Stimulated activated CD8-positive, alpha-beta memory T cell treated with anti-CD3 and anti-CD28 coated beads, Interleukin-7, amount 100 ng/mL, for 48 hours (primary cell): ENCODE measurements around the gene HHATL.

ENCODE experiments used
- DNase-seq, 2 donors: peaks; one replicate each; pipeline ENCODE4 v3.0.0-alpha.2; 2020; ENCODE audit warnings: low read depth in 1 of 2; ENCODE audit errors: extremely low read depth in 1 of 2

HHATL gene

DNA sequence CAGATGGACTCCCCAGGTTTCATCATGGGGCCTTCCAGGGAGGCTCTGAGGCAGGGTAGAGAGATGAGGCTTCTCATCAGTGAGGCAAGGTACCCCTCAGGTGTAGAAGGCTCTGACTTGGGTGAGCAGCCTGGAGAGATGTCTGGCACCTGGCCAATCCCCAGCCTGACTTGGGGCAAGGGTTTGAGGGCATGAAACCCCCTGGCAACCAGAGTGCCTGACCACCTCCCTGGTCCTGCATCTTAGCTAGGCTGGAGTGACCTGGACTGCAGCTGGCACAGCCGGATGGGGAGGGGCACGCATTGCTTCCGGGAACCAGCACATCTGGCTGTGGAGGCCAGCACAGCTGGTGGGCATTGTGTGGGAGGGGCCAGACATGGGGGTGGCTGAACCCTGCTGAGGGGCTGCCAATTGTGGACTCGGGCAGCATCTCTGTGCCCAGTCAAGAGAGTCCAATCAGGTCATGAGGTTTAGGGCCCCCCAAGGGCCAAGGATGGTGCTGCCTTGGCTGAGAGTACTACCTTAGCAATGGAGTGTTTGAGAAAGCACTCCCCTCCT, 47.2 kb downstream of the HHATL start:
- DNase-seq = no peak

DNA sequence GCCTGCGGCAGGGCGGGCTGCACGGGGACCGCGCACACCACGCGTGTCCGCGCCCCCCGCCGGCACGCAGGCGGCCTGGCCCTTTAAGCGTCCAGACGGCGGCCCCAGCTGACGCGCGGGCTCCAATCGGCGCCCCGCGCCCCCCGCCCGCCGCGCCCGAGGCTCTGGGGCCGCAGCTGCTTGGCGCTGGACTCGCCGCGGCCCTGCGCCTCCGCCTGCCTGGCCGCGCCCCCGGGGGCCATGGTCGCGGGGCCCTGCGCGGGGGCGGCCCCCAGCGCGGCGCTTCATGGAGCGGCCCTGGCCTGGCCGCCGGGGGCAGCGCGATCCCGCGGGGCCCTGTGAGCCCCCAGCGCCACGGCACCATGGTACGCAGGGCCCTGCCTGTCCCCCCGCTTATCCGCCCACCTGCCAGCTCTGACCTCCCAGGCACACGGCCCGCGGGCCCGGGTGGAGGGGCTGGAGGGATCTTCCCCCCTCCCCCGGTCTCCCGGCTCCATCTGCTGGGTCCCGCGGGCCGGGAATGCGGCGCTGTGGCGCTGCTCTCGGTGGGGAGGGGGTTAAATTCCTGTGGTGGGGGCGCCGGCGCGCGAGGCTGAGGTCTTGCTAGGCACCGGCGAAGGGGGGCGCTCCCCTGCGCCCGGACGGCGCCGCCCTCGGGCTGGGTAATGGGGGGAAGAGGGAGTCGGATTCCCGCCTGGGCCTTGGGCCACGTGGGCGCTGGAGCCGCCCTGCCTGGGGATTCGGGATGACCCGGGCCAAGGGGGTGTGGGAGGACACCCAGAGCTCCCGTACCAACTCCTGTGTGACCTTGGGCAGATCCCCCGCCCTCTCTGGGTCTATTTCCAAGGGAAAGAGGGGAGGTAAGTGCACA, 48.0 kb downstream of the HHATL start:
- no peak for DNase-seq

- DNase-seq = no peak
Observed at GRCh38 chr3:42653560-42654330, 48.9 kb downstream of the HHATL start, which contains the start of gene ZBTB47. ZBTB47 (plus strand) TSS chr3:42653697; CDS start chr3:42658356, 4,659 bp downstream.

GRCh38 chr3:42653303-42653559, 49.4 kb downstream of the HHATL start:
- no peak for DNase-seq

GRCh38 chr3:42652611-42653302, 49.8 kb downstream of the HHATL start:
- no peak for DNase-seq

DNA sequence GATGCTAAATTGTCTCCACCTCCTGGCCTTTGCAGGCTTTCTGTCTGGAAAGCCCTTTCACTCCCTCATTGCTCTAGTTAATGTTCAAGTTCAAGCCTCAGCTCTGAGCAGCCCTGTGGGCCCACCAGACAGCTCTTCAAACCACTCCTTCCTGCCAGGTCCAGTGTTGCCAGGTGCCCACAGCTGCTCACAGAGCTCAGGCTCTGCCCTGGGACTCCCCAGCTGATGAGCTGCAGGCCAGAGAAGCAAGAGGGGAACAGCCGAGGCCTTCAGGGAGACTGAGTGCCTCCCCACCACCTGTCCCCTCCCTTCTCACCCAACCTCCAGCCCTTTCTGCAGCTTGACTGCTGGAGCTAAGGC, 50.4 kb downstream of the HHATL start:
- no peak for DNase-seq

- DNase-seq = no peak
Observed at GRCh38 chr3:42651248-42652091, 51.1 kb downstream of the HHATL start.

- no peak for DNase-seq
Observed at GRCh38 chr3:42649783-42650182, 52.8 kb downstream of the HHATL start.

GRCh38 chr3:42649006-42649405, 53.6 kb downstream of the HHATL start:
- no peak for DNase-seq

DNA sequence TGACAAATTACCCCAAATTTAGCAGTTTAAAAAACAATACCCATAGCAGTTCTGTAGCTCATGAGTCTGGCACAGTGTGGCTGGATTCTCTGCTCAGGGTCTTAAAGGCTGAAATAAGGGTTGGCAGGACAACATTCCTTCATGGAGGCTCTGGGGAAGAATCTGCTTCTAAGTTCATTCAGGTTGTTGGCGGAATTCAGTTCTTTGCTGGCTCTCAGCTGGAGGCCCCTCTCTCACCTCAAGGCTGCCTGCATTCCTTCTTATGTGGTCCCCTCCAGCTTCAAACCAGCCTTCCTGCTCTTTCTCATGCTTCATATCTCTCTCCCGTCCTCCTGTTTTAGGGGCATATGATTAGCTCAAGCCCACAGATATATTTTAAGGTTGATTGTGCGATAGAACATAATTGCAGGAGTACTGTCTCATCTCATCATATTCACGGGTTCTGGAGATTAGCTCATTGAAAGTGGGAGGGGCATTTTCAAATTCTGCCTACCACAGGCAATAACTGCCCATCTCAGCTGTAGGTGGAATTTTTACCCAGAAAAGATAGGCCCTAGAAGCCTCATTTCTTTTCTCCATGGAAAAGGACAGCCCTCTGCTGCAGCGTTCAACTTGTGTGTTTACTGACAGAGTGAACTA, 54.7 kb downstream of the HHATL start:
- DNase-seq = no peak
